Activated T-helper 1 cell treated with anti-CD3 and anti-CD28 coated beads, Interleukin-12 subunit alpha, Interleukin-12 subunit beta, Interleukin-2, Interleukin-4 antibody, amounts not matched to agents 30 ng/mL and 10 ng/mL and 1 ng/mL, durations not matched to agents 14 hours and 24 hours and 36 hours (primary cell): ENCODE results near the gene PALM. TPM values are rescaled to one million over a fixed set of nuclear protein-coding genes. Genes with fewer than 3 reads are reported as not detected.

Source experiments
- DNase-seq: peaks from one replicate; pipeline ENCODE4 v3.0.0; 2021; ENCODE audit warnings: low spot score
- H3K27ac Mint-ChIP-seq: one replicate; pipeline ENCODE4 v1.8.0; 2021; ENCODE audit warnings: mild to moderate bottlenecking, mixed read lengths
- H3K27me3 Mint-ChIP-seq: one replicate; pipeline ENCODE4 v1.8.0; 2022; ENCODE audit warnings: mild to moderate bottlenecking, moderate library complexity, mixed read lengths; ENCODE audit not compliant: insufficient read depth
- H3K36me3 Mint-ChIP-seq: one replicate; pipeline ENCODE4 v1.8.0; 2021; ENCODE audit warnings: low read depth, mixed read lengths
- H3K4me1 Mint-ChIP-seq: one replicate; pipeline ENCODE4 v1.8.0; 2021; ENCODE audit warnings: low read depth, mixed read lengths
- H3K4me3 Mint-ChIP-seq: one replicate; pipeline ENCODE4 v1.8.0; 2021; ENCODE audit warnings: mild to moderate bottlenecking, moderate library complexity, mixed read lengths
- H3K9me3 Mint-ChIP-seq: one replicate; pipeline ENCODE4 v1.8.0; 2021; ENCODE audit warnings: mixed read lengths
- intact Hi-C: fragments of 100-400 bp; cut with micrococcal nuclease; formaldehyde crosslinking; loops from one replicate; pipeline ENCODE4 v1.15.1; 2024
- total RNA-seq: library from RNA; stranded (reverse); gene quantifications from 2 replicates; pipeline ENCODE4 v1.2.3, GENCODE V29; 2022

Gene PALM
- total RNA-seq, 1 donor from 2014 or later, result 0.18 TPM

- H3K4me1 Mint-ChIP-seq, result peaks cover 19% of the 10 kb centered on the region
- H3K27ac Mint-ChIP-seq, result no peak overlapping the region
- H3K36me3 Mint-ChIP-seq, result peaks cover 19% of the 10 kb centered on the region
- DNase-seq, result no peak
- peak overlapping the region; percentile 90 for H3K4me3 Mint-ChIP-seq
- H3K27me3 Mint-ChIP-seq, result no peaks in the 10 kb centered on the region
- intact Hi-C loops, result loop anchor here (2.0 to 5.0 kb wide), 5 partner anchors 25 to 289 kb away; partner anchors contain the start of genes BSG and TPGS1
- H3K9me3 Mint-ChIP-seq, result no peaks in the 10 kb centered on the region
These were observed 87.2 kb downstream of the PALM start for GRCh38 chr19:795691-796581.

GRCh38 chr19:796692-797527 is 88.2 kb downstream of the PALM start, which contains the start of gene PTBP1:
Gene PTBP1, plus strand, starts transcription at chr19:797452. Its CDS starts 46 bp downstream, at chr19:797498.
- H3K27ac Mint-ChIP-seq, result peak within 1 kb of the TSS; percentile 91
- peak; percentile 99 for DNase-seq
- peak within 1 kb of the TSS; percentile 92 for H3K4me3 Mint-ChIP-seq
- intact Hi-C loops, result loop anchor here (1.0 to 5.0 kb wide), 11 partner anchors 26 to 610 kb away; partner anchors contain the start of genes BSG, DAZAP1, FAM174C and POLRMT
- H3K36me3 Mint-ChIP-seq, result peaks cover 27% of the 10 kb centered on the region
- peaks cover 19% of the 10 kb centered on the region for H3K4me1 Mint-ChIP-seq
- H3K27me3 Mint-ChIP-seq, result no peaks in the 10 kb centered on the region
- no peaks in the 10 kb centered on the region for H3K9me3 Mint-ChIP-seq

Other genes starting within 250 kb of the PALM start
- not detected in 2 replicates for gene SHC2, start 247.9 kb upstream of the PALM start, total RNA-seq
- 0.18 and 0.27 TPM in 2 replicates for gene MADCAM1, start 212.4 kb upstream of the PALM start, total RNA-seq
- gene TPGS1, start 201.4 kb upstream of the PALM start, total RNA-seq, result 17.6 and 18.2 TPM in 2 replicates
- 56.6 and 58.2 TPM in 2 replicates for gene CDC34, start 177.2 kb upstream of the PALM start, total RNA-seq
- gene GZMM, start 164.9 kb upstream of the PALM start, total RNA-seq, result 52.7 and 55.6 TPM in 2 replicates
- 307 and 308 TPM in 2 replicates for gene BSG, start 136.3 kb upstream of the PALM start, total RNA-seq
- gene HCN2, start 119.1 kb upstream of the PALM start, total RNA-seq, result 1.1 and 1.2 TPM in 2 replicates
- gene POLRMT, start 75.4 kb upstream of the PALM start, total RNA-seq, result 103 and 104 TPM in 2 replicates
- not detected in 2 replicates for gene FGF22, start 69.1 kb upstream of the PALM start, total RNA-seq
- 107 and 110 TPM in 2 replicates for gene RNF126, start 45.7 kb upstream of the PALM start, total RNA-seq
- 5.5 and 5.6 TPM in 2 replicates for gene FSTL3, start 32.5 kb upstream of the PALM start, total RNA-seq
- gene PRSS57, start 13.5 kb upstream of the PALM start, total RNA-seq, result not detected in 2 replicates
- gene MISP, start 42.2 kb downstream of the PALM start, total RNA-seq, result not detected in 2 replicates
- gene PTBP1, start 88.5 kb downstream of the PALM start, total RNA-seq, result 735 and 829 TPM in 2 replicates
- not detected in 2 replicates for gene PLPPR3, start 113.0 kb downstream of the PALM start, total RNA-seq
- not detected in 2 replicates for gene AZU1, start 118.9 kb downstream of the PALM start, total RNA-seq
- not detected in 2 replicates for gene PRTN3, start 132.1 kb downstream of the PALM start, total RNA-seq
- not detected in 2 replicates for gene ELANE, start 143.4 kb downstream of the PALM start, total RNA-seq
- gene CFD, start 150.7 kb downstream of the PALM start, total RNA-seq, result 0.91 and 1.2 TPM in 2 replicates
- 62.1 and 62.5 TPM in 2 replicates for gene MED16, start 184.3 kb downstream of the PALM start, total RNA-seq
- gene RNU6-9, start 184.5 kb downstream of the PALM start, total RNA-seq, result not detected in 2 replicates
- 94.3 and 96.4 TPM in 2 replicates for gene R3HDM4, start 204.3 kb downstream of the PALM start, total RNA-seq
- 6.8 and 8.9 TPM in 2 replicates for gene KISS1R, start 208.4 kb downstream of the PALM start, total RNA-seq
- gene ARID3A, start 217.1 kb downstream of the PALM start, total RNA-seq, result 32.5 and 35.0 TPM in 2 replicates